ENCODE data around the gene USP3.

Gene USP3, protein sequence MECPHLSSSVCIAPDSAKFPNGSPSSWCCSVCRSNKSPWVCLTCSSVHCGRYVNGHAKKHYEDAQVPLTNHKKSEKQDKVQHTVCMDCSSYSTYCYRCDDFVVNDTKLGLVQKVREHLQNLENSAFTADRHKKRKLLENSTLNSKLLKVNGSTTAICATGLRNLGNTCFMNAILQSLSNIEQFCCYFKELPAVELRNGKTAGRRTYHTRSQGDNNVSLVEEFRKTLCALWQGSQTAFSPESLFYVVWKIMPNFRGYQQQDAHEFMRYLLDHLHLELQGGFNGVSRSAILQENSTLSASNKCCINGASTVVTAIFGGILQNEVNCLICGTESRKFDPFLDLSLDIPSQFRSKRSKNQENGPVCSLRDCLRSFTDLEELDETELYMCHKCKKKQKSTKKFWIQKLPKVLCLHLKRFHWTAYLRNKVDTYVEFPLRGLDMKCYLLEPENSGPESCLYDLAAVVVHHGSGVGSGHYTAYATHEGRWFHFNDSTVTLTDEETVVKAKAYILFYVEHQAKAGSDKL

DNA sequence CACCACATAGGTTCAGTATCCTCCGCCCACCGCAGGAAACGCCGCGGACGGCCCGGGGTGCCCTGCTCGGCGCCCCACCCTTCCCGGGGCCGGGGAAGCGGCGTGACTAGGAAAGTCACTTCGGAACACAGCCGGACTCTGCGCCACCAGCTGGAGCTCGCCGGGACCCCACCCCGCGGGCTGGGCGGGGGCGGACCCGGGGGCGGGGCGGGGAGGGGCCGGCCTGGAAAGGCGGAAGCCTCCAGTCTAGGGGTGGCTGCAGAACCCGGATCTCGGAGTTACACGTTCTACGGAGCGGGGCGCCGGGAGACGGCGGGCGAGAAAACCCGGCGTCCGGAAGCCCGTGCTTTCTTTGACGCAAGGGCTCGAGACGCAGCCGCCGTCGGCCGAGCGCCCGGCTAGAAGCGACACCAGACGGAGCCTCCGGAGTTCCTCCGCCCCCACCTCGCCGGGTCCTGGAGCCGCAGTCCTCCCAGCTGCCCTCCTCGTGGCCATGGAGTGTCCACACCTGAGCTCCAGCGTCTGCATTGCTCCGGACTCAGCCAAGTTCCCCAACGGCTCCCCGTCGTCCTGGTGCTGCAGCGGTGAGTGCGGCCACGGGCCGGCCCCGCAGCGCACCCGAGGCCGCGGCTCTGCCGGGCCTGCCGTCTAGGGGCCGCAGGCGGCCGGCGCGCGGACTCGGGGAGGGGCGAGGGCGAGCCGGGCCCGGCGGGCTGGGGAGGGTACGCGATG lies at the start of gene USP3:
Gene USP3 (plus strand): TSS at position 347 of the 732 bp plus-strand sequence. CDS start 147 bp downstream, at position 494.
- Histone ChIP-seq H3K9me3 (ENCODE audit: control insufficient read depth, insufficient read depth, low read length) (no peaks in the 10 kb centered on the region), H3K36me3 (ENCODE audit: insufficient read depth, low read length) (no peaks in the 10 kb centered on the region), H3K9ac (ENCODE audit: low read depth, low read length) (peak within 1 kb of the TSS; percentile 89), H3K4me1 (ENCODE audit: insufficient read depth, low read length) (peaks cover 12% of the 10 kb centered on the region; the same call in 1 of the 2 replicates)

- no peaks in the 10 kb centered on the region for H3K36me3 ChIP-seq (ENCODE audit: insufficient read depth, low read length)
- no peak overlapping the region for H3K9ac ChIP-seq (ENCODE audit: low read depth, low read length)
- no peaks in the 10 kb centered on the region for H3K4me1 ChIP-seq (ENCODE audit: insufficient read depth, low read length)
- 0 out of 2 replicates have a peak, but pooled peaks cover 3% of the 10 kb centered on the region for H3K9me3 ChIP-seq (ENCODE audit: control insufficient read depth, insufficient read depth, low read length)
These were observed 48.1 kb upstream of the USP3 start for GRCh38 chr15:63456258-63456657.

GRCh38 chr15:63457379-63457778 lies 47.0 kb upstream of the USP3 start:
- Histone ChIP-seq H3K36me3 (ENCODE audit: insufficient read depth, low read length) (no peaks in the 10 kb centered on the region), H3K4me1 (ENCODE audit: insufficient read depth, low read length) (no peaks in the 10 kb centered on the region; the same call in 1 of the 2 replicates), H3K9me3 (ENCODE audit: control insufficient read depth, insufficient read depth, low read length) (0 out of 2 replicates have a peak, but pooled peaks cover 3% of the 10 kb centered on the region), H3K9ac (ENCODE audit: low read depth, low read length) (no peak overlapping the region)

DNA sequence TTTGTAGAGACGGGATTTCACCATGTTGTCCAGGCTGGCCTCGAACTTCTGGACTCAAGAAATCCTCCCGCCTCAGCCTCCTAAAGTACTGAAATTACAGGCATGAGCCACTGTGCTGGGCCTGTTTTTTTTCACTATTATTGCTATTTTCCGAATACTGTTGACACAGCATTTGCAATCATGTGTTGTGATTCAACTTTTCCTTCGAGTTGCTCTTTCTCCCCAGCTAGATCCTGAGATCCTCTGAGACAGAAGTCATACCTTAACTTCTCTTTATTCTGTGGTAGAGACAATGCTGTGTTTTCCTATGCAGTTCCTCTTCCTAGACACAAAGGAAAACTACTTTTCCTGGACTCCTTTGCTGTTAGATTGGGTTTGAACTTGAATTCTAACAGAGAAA lies 46.4 kb upstream of the USP3 start:
- no peaks in the 10 kb centered on the region; the same call in 1 of the 2 replicates for H3K4me1 ChIP-seq (ENCODE audit: insufficient read depth, low read length)
- no peak overlapping the region for H3K9ac ChIP-seq (ENCODE audit: low read depth, low read length)
- no peaks in the 10 kb centered on the region for H3K36me3 ChIP-seq (ENCODE audit: insufficient read depth, low read length)
- 0 out of 2 replicates have a peak, but pooled peaks cover 3% of the 10 kb centered on the region for H3K9me3 ChIP-seq (ENCODE audit: control insufficient read depth, insufficient read depth, low read length)

DNA sequence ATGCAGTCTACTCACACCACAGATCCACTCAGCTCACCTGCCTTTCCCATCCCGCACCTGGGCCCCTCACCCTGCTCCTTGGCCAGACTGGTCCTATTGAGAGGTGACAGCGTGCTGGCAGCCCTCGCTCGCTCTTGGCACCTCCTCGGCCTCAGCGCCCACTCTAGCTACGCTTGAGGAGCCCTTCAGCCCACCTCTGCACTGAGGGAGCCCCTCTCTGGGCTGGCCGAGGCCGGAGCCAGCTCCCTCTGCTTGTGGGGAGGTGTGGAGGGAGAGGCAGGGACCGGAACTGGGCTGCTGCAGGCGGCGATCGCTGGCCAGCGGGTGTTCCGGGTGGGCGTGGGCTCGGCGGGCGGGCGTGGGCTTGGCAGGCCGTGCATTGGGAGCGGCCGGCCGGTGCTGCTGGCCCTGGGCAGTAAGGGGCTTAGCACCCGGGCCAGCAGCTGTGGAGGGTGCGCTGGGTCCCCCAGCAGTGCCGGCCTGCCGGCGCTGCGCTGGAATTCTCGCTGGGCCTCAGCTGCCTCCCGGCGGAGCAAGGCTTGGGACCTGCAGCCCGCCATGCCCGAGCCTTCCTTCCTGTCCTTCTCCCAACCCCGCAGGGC lies 45.5 kb upstream of the USP3 start:
- Histone ChIP-seq H3K4me1 (ENCODE audit: insufficient read depth, low read length) (no peaks in the 10 kb centered on the region; the same call in 1 of the 2 replicates), H3K9ac (ENCODE audit: low read depth, low read length) (no peak overlapping the region), H3K36me3 (ENCODE audit: insufficient read depth, low read length) (no peaks in the 10 kb centered on the region), H3K9me3 (ENCODE audit: control insufficient read depth, insufficient read depth, low read length) (0 out of 2 replicates have a peak, but pooled peaks cover 3% of the 10 kb centered on the region)

DNA sequence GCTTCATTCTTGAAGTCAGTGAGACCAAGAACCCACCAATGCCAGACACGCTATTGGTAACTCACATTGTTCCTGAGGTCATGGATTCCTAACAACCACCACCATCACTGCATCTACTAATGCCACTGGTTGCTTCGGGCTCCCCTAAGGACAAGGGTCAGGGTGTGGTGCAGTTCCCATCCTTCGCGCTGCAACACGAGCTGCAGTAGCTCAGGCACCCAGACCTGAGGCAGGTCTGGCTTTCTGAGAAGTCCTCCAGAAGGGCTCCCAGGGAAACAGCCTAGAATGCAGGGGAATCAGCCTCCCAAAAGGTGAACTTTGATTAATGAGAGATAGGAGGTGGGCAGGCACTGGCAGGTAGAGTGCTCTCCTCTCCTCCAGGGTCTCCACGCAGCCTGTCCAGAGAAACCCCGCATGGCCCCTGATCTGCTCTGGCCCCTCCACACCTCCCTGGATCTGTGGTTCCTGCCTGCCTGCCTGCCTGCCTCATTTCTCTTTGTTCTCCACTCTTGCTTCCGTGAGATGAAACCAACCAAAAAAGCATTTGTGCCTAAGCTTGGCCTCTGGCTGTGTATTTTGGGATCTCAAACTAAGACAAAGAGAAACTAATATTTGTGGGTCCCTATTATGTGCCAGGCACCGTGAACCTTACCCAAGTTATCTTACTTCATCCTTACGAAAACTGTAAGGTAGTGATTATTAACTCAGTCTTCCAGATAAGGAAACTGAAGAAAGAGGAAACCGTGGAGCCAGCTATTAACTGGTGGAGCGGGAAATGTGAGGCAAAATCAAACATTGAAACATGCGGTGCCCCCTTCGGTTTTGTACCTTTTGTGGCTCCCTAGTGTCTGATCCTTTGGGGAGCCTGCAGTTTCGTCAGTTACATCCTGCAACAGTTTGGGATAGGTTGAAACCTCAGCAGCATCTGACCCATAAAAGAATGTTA lies 43.9 kb upstream of the USP3 start:
- Histone ChIP-seq H3K9ac (ENCODE audit: low read depth, low read length) (no peak overlapping the region), H3K36me3 (ENCODE audit: insufficient read depth, low read length) (no peaks in the 10 kb centered on the region), H3K4me1 (ENCODE audit: insufficient read depth, low read length) (no peaks in the 10 kb centered on the region; the same call in 1 of the 2 replicates), H3K9me3 (ENCODE audit: control insufficient read depth, insufficient read depth, low read length) (0 out of 2 replicates have a peak, but pooled peaks cover 3% of the 10 kb centered on the region)

DNA sequence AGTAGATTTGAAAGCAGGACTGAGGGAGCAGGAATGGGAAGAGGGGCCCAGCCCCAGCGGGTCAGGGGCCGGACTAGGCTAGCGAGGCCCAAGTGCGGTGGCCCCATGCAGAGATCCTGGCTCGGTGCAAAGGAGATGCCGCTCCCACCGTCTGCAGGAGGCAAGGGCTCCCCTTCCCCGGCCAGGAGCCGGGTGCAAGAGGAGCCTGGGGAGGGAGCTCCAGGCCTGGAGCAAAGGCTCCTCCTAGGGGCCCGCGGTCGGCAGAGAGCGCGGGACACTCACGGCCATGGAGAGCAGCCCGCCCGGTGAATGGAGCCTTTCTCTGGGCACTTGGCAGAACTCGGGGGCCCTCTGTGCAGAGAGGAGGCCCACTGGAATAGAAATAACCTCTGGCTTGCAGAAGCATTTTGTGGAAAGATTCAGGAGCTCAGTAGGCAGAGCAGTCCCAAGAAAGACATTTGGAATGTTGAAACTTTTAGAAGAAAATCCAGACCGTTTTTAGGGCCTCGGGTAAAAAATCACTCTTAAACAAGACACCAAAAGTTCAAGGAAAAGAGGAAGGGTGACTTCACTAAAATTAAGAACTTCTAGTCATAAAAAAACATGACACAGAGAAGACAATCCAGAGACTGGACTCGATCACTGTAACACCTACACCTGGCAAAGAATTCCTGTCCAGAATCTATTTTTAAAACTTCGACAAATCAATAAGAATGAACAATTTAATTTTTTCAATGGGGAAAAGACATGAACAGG lies 43.0 kb upstream of the USP3 start:
- H3K9me3 ChIP-seq (ENCODE audit: control insufficient read depth, insufficient read depth, low read length) = 0 out of 2 replicates have a peak, but pooled peaks cover 3% of the 10 kb centered on the region
- H3K9ac ChIP-seq (ENCODE audit: low read depth, low read length) = no peak overlapping the region
- H3K4me1 ChIP-seq (ENCODE audit: insufficient read depth, low read length) = no peaks in the 10 kb centered on the region; the same call in 1 of the 2 replicates
- H3K36me3 ChIP-seq (ENCODE audit: insufficient read depth, low read length) = no peaks in the 10 kb centered on the region

- Histone ChIP-seq H3K4me1 (ENCODE audit: insufficient read depth, low read length) (no peaks in the 10 kb centered on the region; the same call in 1 of the 2 replicates), H3K9ac (ENCODE audit: low read depth, low read length) (no peak overlapping the region), H3K9me3 (ENCODE audit: control insufficient read depth, insufficient read depth, low read length) (0 out of 2 replicates have a peak, but pooled peaks cover 3% of the 10 kb centered on the region), H3K36me3 (ENCODE audit: insufficient read depth, low read length) (no peaks in the 10 kb centered on the region)
These were observed 42.3 kb upstream of the USP3 start for GRCh38 chr15:63462088-63462487.

DNA sequence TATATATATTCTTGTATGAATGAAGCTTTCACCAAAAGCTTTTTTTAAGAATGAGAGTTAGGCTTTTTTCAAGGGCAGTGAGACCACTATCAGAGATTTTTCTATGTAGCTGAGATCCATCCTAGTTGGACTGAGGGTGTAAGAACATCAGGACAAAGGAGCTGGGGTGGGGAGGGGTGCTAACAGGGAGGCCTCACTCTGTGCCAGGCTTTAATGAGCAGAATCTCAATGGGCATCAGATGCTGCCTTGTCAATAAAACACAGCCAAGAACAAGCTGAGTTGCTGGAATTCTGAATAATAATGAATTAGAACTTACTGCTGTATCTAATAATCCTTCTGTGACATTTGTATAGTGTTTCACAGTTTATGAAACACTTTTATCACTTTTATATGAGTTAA lies 41.4 kb upstream of the USP3 start:
- Histone ChIP-seq H3K9me3 (ENCODE audit: control insufficient read depth, insufficient read depth, low read length) (0 out of 2 replicates have a peak, but pooled peaks cover under 1% of the 10 kb centered on the region), H3K9ac (ENCODE audit: low read depth, low read length) (no peak overlapping the region), H3K4me1 (ENCODE audit: insufficient read depth, low read length) (no peaks in the 10 kb centered on the region; the same call in 1 of the 2 replicates), H3K36me3 (ENCODE audit: insufficient read depth, low read length) (no peaks in the 10 kb centered on the region)

DNA sequence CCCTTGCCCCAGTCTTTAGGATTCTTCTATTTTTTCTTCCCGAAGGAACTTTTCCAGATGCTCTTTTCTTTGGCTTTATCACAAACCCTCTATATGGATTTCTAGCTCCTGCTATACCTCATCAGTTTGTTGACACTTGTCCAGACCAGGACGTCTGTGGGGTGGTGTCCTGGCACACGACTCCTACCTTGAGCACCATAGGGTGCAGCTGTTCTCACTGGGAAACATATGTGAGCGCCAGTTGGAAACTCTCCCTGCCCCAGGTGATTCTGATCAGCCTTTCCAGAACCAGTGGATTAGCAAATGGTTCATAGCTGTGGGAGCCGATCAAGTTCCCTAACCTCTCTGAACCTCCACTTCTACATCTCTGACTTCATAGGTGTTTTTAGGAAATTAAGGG lies 40.6 kb upstream of the USP3 start:
- Histone ChIP-seq H3K9ac (ENCODE audit: low read depth, low read length) (no peak overlapping the region), H3K36me3 (ENCODE audit: insufficient read depth, low read length) (no peaks in the 10 kb centered on the region), H3K9me3 (ENCODE audit: control insufficient read depth, insufficient read depth, low read length) (no peaks in the 10 kb centered on the region), H3K4me1 (ENCODE audit: insufficient read depth, low read length) (no peaks in the 10 kb centered on the region; the same call in 1 of the 2 replicates)

GRCh38 chr15:63465104-63465503 lies 39.3 kb upstream of the USP3 start:
- Histone ChIP-seq H3K9me3 (ENCODE audit: control insufficient read depth, insufficient read depth, low read length) (no peaks in the 10 kb centered on the region), H3K4me1 (ENCODE audit: insufficient read depth, low read length) (no peaks in the 10 kb centered on the region; the same call in 1 of the 2 replicates), H3K36me3 (ENCODE audit: insufficient read depth, low read length) (no peaks in the 10 kb centered on the region), H3K9ac (ENCODE audit: low read depth, low read length) (no peak overlapping the region)

DNA sequence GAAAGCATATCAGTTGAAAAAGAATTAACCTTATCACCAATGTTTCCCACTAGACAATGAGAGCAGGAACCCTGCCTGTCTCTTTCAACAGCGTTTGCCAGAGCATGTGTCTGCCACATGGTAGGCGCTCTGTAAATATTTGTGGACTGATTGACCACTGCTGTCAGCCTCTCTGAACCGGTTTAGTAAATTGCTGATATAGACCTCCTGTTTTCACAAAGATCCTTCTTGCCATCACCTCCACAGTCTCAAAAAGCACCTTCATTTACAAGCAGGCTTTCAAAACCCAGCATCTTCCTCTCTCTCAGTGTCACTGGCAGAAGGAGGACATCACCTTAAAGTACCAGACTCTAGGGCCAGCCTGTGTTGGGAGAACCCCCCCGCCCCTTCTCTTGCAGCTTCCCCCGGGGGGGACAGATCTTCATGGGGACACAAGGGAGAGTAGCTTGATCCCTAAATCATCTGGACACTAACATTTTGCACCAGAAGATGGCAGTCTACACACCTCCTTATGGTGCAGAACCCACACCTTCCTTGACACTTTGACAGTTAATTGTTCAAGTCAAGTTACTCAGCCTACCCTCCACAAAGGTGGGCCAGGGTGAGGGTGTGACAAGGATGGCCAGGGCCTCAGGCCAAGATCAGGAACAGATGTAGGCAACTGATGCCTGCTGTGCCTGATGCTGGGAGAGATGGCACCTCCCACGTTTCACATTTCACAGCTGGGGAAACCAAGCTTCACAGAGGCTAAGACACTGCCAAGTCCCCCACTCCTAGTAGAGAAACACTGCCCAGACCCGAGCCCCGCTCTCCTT lies 37.8 kb upstream of the USP3 start:
- Histone ChIP-seq H3K36me3 (ENCODE audit: insufficient read depth, low read length) (no peaks in the 10 kb centered on the region), H3K9ac (ENCODE audit: low read depth, low read length) (no peak overlapping the region), H3K9me3 (ENCODE audit: control insufficient read depth, insufficient read depth, low read length) (no peaks in the 10 kb centered on the region), H3K4me1 (ENCODE audit: insufficient read depth, low read length) (no peaks in the 10 kb centered on the region; the same call in 1 of the 2 replicates)

All from ES-I3 (cell line).